IMR-90 (cell line): ENCODE results near the gene CNGB1. TPM values are rescaled to one million over a fixed set of nuclear protein-coding genes. Genes with fewer than 3 reads are reported as not detected.

Experiments used
- ATAC-seq: fragments of 200-7000 bp; cut with Tn5 transposase; 2 replicates; pipeline ENCODE4 v1.9.1; 2020; ENCODE audit warnings: low read depth, mild to moderate bottlenecking, moderate library complexity
- BruUV-seq: library from RNA; stranded (reverse); fragments of 400-500 nt; replicated peaks from 2 replicates; lab custom pipeline; 2021; lab: Mats Ljungman, UMichigan
- CTCF ChIA-PET: fragments of 300-600 bp; formaldehyde crosslinking; extraction: SDS; loops from one replicate; lab custom pipeline; 2021; ENCODE audit warnings: antibody characterized with exemption; lab: Yijun Ruan, JAX
- POLR2A ChIA-PET: fragments of 300-600 bp; sonication (Branson Sonifier 250); formaldehyde crosslinking; loops from one replicate; lab custom pipeline; 2022; ENCODE audit warnings: antibody characterized with exemption; ENCODE audit not compliant: unreplicated experiment; lab: Charles Lee
- DNase-seq: peaks from one replicate; pipeline ENCODE4 v3.0.0; 2013
- H2AFZ ChIP-seq: replicated peaks from 2 replicates; pipeline ENCODE3; 2013; ENCODE audit warnings: low read length, mild to moderate bottlenecking; ENCODE audit not compliant: poor library complexity
- H2AK5ac ChIP-seq: 2 replicates; pipeline ENCODE4 v1.6.1; 2013; ENCODE audit warnings: low read depth, low read length, inconsistent platforms
- H2AK9ac ChIP-seq: replicated peaks from 2 replicates; pipeline ENCODE3; 2013; ENCODE audit warnings: mild to moderate bottlenecking, low read depth, low read length, moderate library complexity; ENCODE audit not compliant: poor library complexity
- H2BK120ac ChIP-seq: 2 replicates; pipeline ENCODE4 v1.6.1; 2013; ENCODE audit warnings: low read depth, low read length, inconsistent platforms
- H2BK15ac ChIP-seq: 3 replicates; pipeline ENCODE4 v1.6.1; 2013; ENCODE audit warnings: low read depth, low read length, inconsistent platforms
- H2BK20ac ChIP-seq: 2 replicates; pipeline ENCODE4 v1.6.1; 2013; ENCODE audit warnings: low read depth, mild to moderate bottlenecking, inconsistent platforms, low read length, moderate library complexity
- H2BK5ac ChIP-seq: 2 replicates; pipeline ENCODE4 v1.6.1; 2013; ENCODE audit warnings: mild to moderate bottlenecking, low read depth, low read length, inconsistent platforms; ENCODE audit not compliant: poor library complexity, severe bottlenecking
- H3K14ac ChIP-seq: replicated peaks from 2 replicates; pipeline ENCODE4 v1.6.1; 2013; ENCODE audit warnings: low read depth, low read length, inconsistent platforms
- H3K18ac ChIP-seq: 2 replicates; pipeline ENCODE4 v1.6.1; 2013; ENCODE audit warnings: low read depth, low read length, control low read depth
- H3K23ac ChIP-seq: 2 replicates; pipeline ENCODE4 v1.6.1; 2013; ENCODE audit warnings: low read depth, low read length, inconsistent platforms
- H3K27ac ChIP-seq: 2 replicates; pipeline ENCODE4 v1.5.1; 2013; ENCODE audit warnings: mild to moderate bottlenecking, control low read depth, low read length; ENCODE audit not compliant: insufficient read depth
- H3K27me3 ChIP-seq: 2 replicates; pipeline ENCODE4 v1.6.1; 2013; ENCODE audit warnings: low read length; ENCODE audit not compliant: control insufficient read depth, insufficient read depth
- H3K36me3 ChIP-seq: 2 replicates; pipeline ENCODE4 v1.6.1; 2013; ENCODE audit warnings: low read length, mixed read lengths; ENCODE audit not compliant: control insufficient read depth, insufficient read depth
- H3K4ac ChIP-seq: 2 replicates; pipeline ENCODE4 v1.6.1; 2013; ENCODE audit warnings: low read depth, low read length, inconsistent platforms
- H3K4me1 ChIP-seq: 2 replicates; pipeline ENCODE4 v1.6.1; 2013; ENCODE audit warnings: low read length, mixed read lengths; ENCODE audit not compliant: control insufficient read depth, insufficient read depth
- H3K4me2 ChIP-seq: 2 replicates; pipeline ENCODE4 v1.6.1; 2013; ENCODE audit warnings: low read depth, mild to moderate bottlenecking, control low read depth, low read length, moderate library complexity
- H3K4me3 ChIP-seq: 2 replicates; pipeline ENCODE4 v1.5.1; 2013; ENCODE audit warnings: low read depth, mild to moderate bottlenecking, control low read depth, low read length, moderate library complexity; ENCODE audit not compliant: insufficient read depth
- H3K56ac ChIP-seq: 2 replicates; pipeline ENCODE4 v1.6.1; 2013; ENCODE audit warnings: low read length, inconsistent platforms; ENCODE audit not compliant: insufficient read depth; ENCODE audit errors: extremely low read depth
- H3K79me1 ChIP-seq, 2 experiments: 2 replicates each; pipeline ENCODE4 v1.6.1; 2013; ENCODE audit warnings: low read length in 2 of 2, inconsistent platforms in 1 of 2, low read depth in 1 of 2
- H3K9ac ChIP-seq: 2 replicates; pipeline ENCODE4 v1.6.1; 2013; ENCODE audit warnings: low read depth, low read length, control low read depth
- H3K9me1 ChIP-seq: 2 replicates; pipeline ENCODE4 v1.6.1; 2013; ENCODE audit warnings: low read length, inconsistent platforms; ENCODE audit not compliant: insufficient read depth
- H3K9me3 ChIP-seq: 2 replicates; pipeline ENCODE4 v1.6.1; 2013; ENCODE audit warnings: low read length; ENCODE audit not compliant: control insufficient read depth, insufficient read depth
- H4K20me1 ChIP-seq: 2 replicates; pipeline ENCODE4 v1.6.1; 2013; ENCODE audit warnings: low read length, inconsistent platforms; ENCODE audit not compliant: insufficient read depth
- H4K5ac ChIP-seq: 2 replicates; pipeline ENCODE4 v1.6.1; 2013; ENCODE audit warnings: mild to moderate bottlenecking, low read depth, low read length, control low read depth
- H4K8ac ChIP-seq, 2 experiments: 2 replicates each; pipeline ENCODE4 v1.6.1; 2013; ENCODE audit warnings: low read depth in 2 of 2, low read length in 2 of 2, control low read depth in 1 of 2, inconsistent platforms in 1 of 2
- H4K91ac ChIP-seq: 2 replicates; pipeline ENCODE4 v1.6.1; 2013; ENCODE audit warnings: low read depth, low read length, inconsistent platforms; ENCODE audit not compliant: insufficient read depth
- BHLHE40 ChIP-seq: fragments of 150-350 bp; IDR thresholded peaks from 2 replicates; pipeline ENCODE4 v1.6.1; 2016; ENCODE audit warnings: mild to moderate bottlenecking, low read depth, low read length
- CEBPB ChIP-seq: IDR thresholded peaks from 2 replicates; pipeline ENCODE4 v1.6.1; 2012; ENCODE audit warnings: low read depth, low read length, improper control_type of control experiment
- CHD1 ChIP-seq: IDR thresholded peaks from 2 replicates; pipeline ENCODE4 v1.6.1; 2012; ENCODE audit warnings: low read depth, low read length, improper control_type of control experiment
- FOS ChIP-seq: fragments of 150-350 bp; IDR thresholded peaks from 2 replicates; pipeline ENCODE4 v1.6.1; 2016; ENCODE audit warnings: low read depth, low read length
- MAFK ChIP-seq: IDR thresholded peaks from 2 replicates; pipeline ENCODE4 v1.6.1; 2012; ENCODE audit warnings: low read depth, low read length, improper control_type of control experiment
- MAZ ChIP-seq: IDR thresholded peaks from 2 replicates; pipeline ENCODE4 v1.6.1; 2012; ENCODE audit warnings: low read depth, mild to moderate bottlenecking, low read length, improper control_type of control experiment, moderate library complexity, borderline replicate concordance
- MXI1 ChIP-seq: IDR thresholded peaks from 2 replicates; pipeline ENCODE4 v1.6.1; 2012; ENCODE audit warnings: low read depth, mild to moderate bottlenecking, low read length, moderate library complexity, borderline replicate concordance
- NFE2L2 ChIP-seq: fragments of 150-350 bp; IDR thresholded peaks from 2 replicates; pipeline ENCODE4 v1.6.1; 2016; ENCODE audit warnings: low read depth, mild to moderate bottlenecking, low read length
- POLR2A ChIP-seq: IDR thresholded peaks from 2 replicates; pipeline ENCODE4 v1.6.1; 2012; ENCODE audit warnings: mild to moderate bottlenecking, low read depth, low read length
- RCOR1 ChIP-seq: IDR thresholded peaks from 2 replicates; pipeline ENCODE4 v1.6.1; 2012; ENCODE audit warnings: mild to moderate bottlenecking, low read length, improper control_type of control experiment; ENCODE audit not compliant: insufficient replicate concordance
- RFX5 ChIP-seq: IDR thresholded peaks from 2 replicates; pipeline ENCODE4 v1.8.0; 2012; ENCODE audit warnings: low read depth, mild to moderate bottlenecking, low read length, moderate library complexity
- SMC3 ChIP-seq: fragments of 150-350 bp; IDR thresholded peaks from 2 replicates; pipeline ENCODE4 v1.6.1; 2016; ENCODE audit warnings: low read depth, mild to moderate bottlenecking, antibody characterized with exemption, low read length, moderate library complexity
- USF2 ChIP-seq: fragments of 150-350 bp; IDR thresholded peaks from 2 replicates; pipeline ENCODE4 v1.6.1; 2017; ENCODE audit warnings: mild to moderate bottlenecking, antibody characterized with exemption, low read length, low read depth
- WGBS, 2 experiments: methylation state at CpG; one replicate each; pipeline versions ENCODE4 v1.1.5 to v1.1.7; 2013; ENCODE audit warnings: missing lambda C conversion rate in 2 of 2; ENCODE audit not compliant: insufficient read length in 1 of 2; ENCODE audit errors: extremely low coverage in 2 of 2; 5-methylcytosine and 5-hydroxymethylcytosine counted together
- dilution Hi-C: fragments of 300-500 bp; cut with HindIII; formaldehyde crosslinking; loops from one replicate; pipeline ENCODE4 v1.14.3; 2018; ENCODE audit warnings: low sequenced_read_pairs; ENCODE audit not compliant: unreplicated experiment
- in situ Hi-C: fragments of 300-500 bp; cut with MboI; formaldehyde crosslinking; loops from 3 replicates; pipeline ENCODE4 v1.14.3; 2019; ENCODE audit warnings: low sequenced_read_pairs, inconsistent platforms, mixed read lengths
- intact Hi-C: fragments of 100-400 bp; cut with micrococcal nuclease; formaldehyde crosslinking; loops from 2 replicates; pipeline ENCODE4 v1.10.0; 2022
- polyA plus RNA-seq, 3 experiments: library from polyadenylated mRNA; depleted of rRNA; stranded (reverse); fragments of >200 nt; gene quantifications; 2 replicates each; pipeline ENCODE4 v1.2.3, GENCODE V29; 2012; ENCODE audit warnings: low replicate concordance in 1 of 3
- total RNA-seq: library from RNA; depleted of rRNA; stranded (reverse); fragments of >200 nt; gene quantifications from 2 replicates; pipeline ENCODE4 v1.2.3, GENCODE V29; 2012
- TF ChIP-seq, protein P1 (sequence below): fragments of 150-350 bp; IDR thresholded peaks from 2 replicates; pipeline ENCODE4 v1.6.1; 2016; ENCODE audit warnings: low read depth, mild to moderate bottlenecking, low read length, moderate library complexity, borderline replicate concordance

The CNGB1 gene
- total and polyA plus RNA-seq, 2 of the 4 experiments (the other 2 are of a cell fraction): not detected

GRCh38 chr16:57915267-57915666, 55.7 kb downstream of the CNGB1 start:
- Histone ChIP-seq H4K91ac (no peak overlapping the region), H3K4me3 (no peak overlapping the region), H3K27me3 (peaks cover 53% of the 10 kb centered on the region), H3K9ac (no peak overlapping the region), H3K9me3 (peaks cover 2% of the 10 kb centered on the region; the same call in 1 of the 2 replicates), H4K20me1 (no peaks in the 10 kb centered on the region), H2BK120ac (no peak overlapping the region), H3K4me1 (no peaks in the 10 kb centered on the region), H3K23ac (no peak overlapping the region), H3K4ac (no peak overlapping the region), H3K4me2 (no peak overlapping the region), H4K8ac (no peak overlapping the region), H2BK15ac (no peak overlapping the region), H2BK5ac (no peak overlapping the region), H3K36me3 (no peaks in the 10 kb centered on the region), H3K18ac (no peak overlapping the region), H2AK9ac (no peak overlapping the region), H3K79me1 (no peaks in the 10 kb centered on the region), H2AFZ (no peak overlapping the region), H3K9me1 (peaks cover 5% of the 10 kb centered on the region; the same call in 1 of the 2 replicates), H2AK5ac (no peak overlapping the region), H2BK20ac (no peak overlapping the region), H3K14ac (no peak overlapping the region), H3K56ac (no peak overlapping the region), H3K27ac (no peak overlapping the region), H4K5ac (no peak overlapping the region)
- intact Hi-C loops (no loop called here), in situ Hi-C loops (loop anchor here (25.0 kb wide), 1 partner anchor 197 kb away; no protein-coding TSS in a partner anchor), dilution Hi-C loops (no loop called here)
- WGBS, 2 experiments: 61% methylated on average over 3 of the region's 9 CpGs; no CpG with 5 or more reads in 1 of the 2 experiments
- TF ChIP-seq USF2 (no peak), CEBPB (no peak), CHD1 (no peak), POLR2A (no peak), SMC3 (no peak), FOS (no peak), NFE2L2 (no peak), MAZ (no peak), MXI1 (no peak), MAFK (no peak), BHLHE40 (no peak), RFX5 (no peak), RCOR1 (no peak)
- TF ChIP-seq, protein P1, sequence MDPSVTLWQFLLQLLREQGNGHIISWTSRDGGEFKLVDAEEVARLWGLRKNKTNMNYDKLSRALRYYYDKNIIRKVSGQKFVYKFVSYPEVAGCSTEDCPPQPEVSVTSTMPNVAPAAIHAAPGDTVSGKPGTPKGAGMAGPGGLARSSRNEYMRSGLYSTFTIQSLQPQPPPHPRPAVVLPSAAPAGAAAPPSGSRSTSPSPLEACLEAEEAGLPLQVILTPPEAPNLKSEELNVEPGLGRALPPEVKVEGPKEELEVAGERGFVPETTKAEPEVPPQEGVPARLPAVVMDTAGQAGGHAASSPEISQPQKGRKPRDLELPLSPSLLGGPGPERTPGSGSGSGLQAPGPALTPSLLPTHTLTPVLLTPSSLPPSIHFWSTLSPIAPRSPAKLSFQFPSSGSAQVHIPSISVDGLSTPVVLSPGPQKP: no peak
- CTCF ChIA-PET: no interaction called here
- no peak for ATAC-seq
- no peak for DNase-seq
- no TSS peak for BruUV-seq
- POLR2A ChIA-PET: no interaction called here
